B cell (primary cell): ENCODE data around the gene AIF1. TPM values are rescaled to one million over a fixed set of nuclear protein-coding genes. Genes with fewer than 3 reads are reported as not detected.

Experiments used
- ATAC-seq: fragments of 200-7000 bp; cut with Tn5 transposase; one replicate; pipeline ENCODE4 v1.10.0; 2021; ENCODE audit warnings: low read depth, mild to moderate bottlenecking, moderate number of reproducible peaks, moderate library complexity
- CTCF ChIA-PET: fragments of 350-600 bp; sonication (Branson Sonifier 250); formaldehyde crosslinking; loops from one replicate; lab custom pipeline; 2021; ENCODE audit warnings: antibody characterized with exemption, inconsistent platforms; lab: Charles Lee
- POLR2A ChIA-PET: fragments of 350-600 bp; sonication (Branson Sonifier 250); formaldehyde crosslinking; loops from one replicate; lab custom pipeline; 2021; ENCODE audit warnings: antibody characterized with exemption; lab: Charles Lee
- DNase-seq: peaks from one replicate; pipeline ENCODE4 v3.0.0; 2013
- H2AFZ ChIP-seq: 2 replicates; pipeline ENCODE4 v1.6.1; 2012; ENCODE audit warnings: mild to moderate bottlenecking, low read depth, low read length; ENCODE audit not compliant: insufficient read depth, poor library complexity, severe bottlenecking
- H3K27ac ChIP-seq, 2 donors: 1 replicate in 1 of 2; 2 replicates in 1 of 2; pipeline ENCODE4 v1.5.1; 2012 to 2013; ENCODE audit warnings: low read length in 2 of 2, mild to moderate bottlenecking in 2 of 2, moderate library complexity in 1 of 2
- H3K27me3 ChIP-seq, 4 experiments: fragments of 200-600 bp in 1 of 4; sonication (generic) in 1 of 4; replicated peaks in 1 of 4; 1 replicate in 2 of 4; 2 replicates in 2 of 4; pipeline versions ENCODE4 v1.6.1 to v1.7.0; 2013 to 2016; ENCODE audit warnings: low read length in 3 of 4, mild to moderate bottlenecking in 2 of 4, mixed read lengths in 1 of 4, moderate library complexity in 1 of 4; ENCODE audit not compliant: insufficient read depth in 4 of 4, control insufficient read depth in 3 of 4; ENCODE audit errors: control extremely low read depth in 1 of 4
- H3K36me3 ChIP-seq, 2 experiments: replicated peaks in 1 of 2; 1 replicate in 1 of 2; 2 replicates in 1 of 2; pipeline versions ENCODE4 v1.6.1 to v1.7.1; 2013; ENCODE audit warnings: low read length in 1 of 2; ENCODE audit not compliant: insufficient read depth in 2 of 2, control insufficient read depth in 1 of 2; ENCODE audit errors: control extremely low read depth in 1 of 2, extremely low read depth in 1 of 2
- H3K4me1 ChIP-seq, 2 donors: fragments of 200-600 bp in 1 of 2; sonication (generic) in 1 of 2; 1 replicate in 1 of 2; 2 replicates in 1 of 2; pipeline versions ENCODE4 v1.5.1 to v1.6.1; 2013 to 2017; ENCODE audit warnings: low read length in 2 of 2; ENCODE audit not compliant: control insufficient read depth in 2 of 2, insufficient read depth in 2 of 2
- H3K4me2 ChIP-seq: replicated peaks from 2 replicates; pipeline ENCODE3; 2012; ENCODE audit warnings: mild to moderate bottlenecking, low read depth, low read length; ENCODE audit not compliant: poor library complexity, severe bottlenecking
- H3K4me3 ChIP-seq, 5 experiments: fragments of 200-600 bp in 1 of 5; sonication (generic) in 1 of 5; 1 replicate in 3 of 5; 2 replicates in 2 of 5; pipeline versions ENCODE4 v1.5.1 to v1.7.0; 2011 to 2016; ENCODE audit warnings: low read length in 4 of 5, mild to moderate bottlenecking in 4 of 5, low read depth in 2 of 5, control low read depth in 1 of 5, moderate library complexity in 1 of 5; ENCODE audit not compliant: insufficient read depth in 1 of 5; ENCODE audit errors: control extremely low read depth in 1 of 5, extremely low read depth in 1 of 5
- H3K79me2 ChIP-seq: fragments of 200-600 bp; sonication (generic); one replicate; pipeline ENCODE4 v1.6.0; 2016; ENCODE audit warnings: low read length; ENCODE audit not compliant: control insufficient read depth, insufficient read depth
- H3K9ac ChIP-seq: fragments of 200-600 bp; sonication (generic); 2 replicates; pipeline ENCODE4 v1.6.1; 2017; ENCODE audit warnings: mild to moderate bottlenecking, low read length, moderate library complexity
- H3K9me3 ChIP-seq, 3 donors: one replicate each; pipeline versions ENCODE4 v1.6.1 to v1.7.1; 2013; ENCODE audit warnings: low read length in 2 of 3; ENCODE audit not compliant: control insufficient read depth in 2 of 3, insufficient read depth in 1 of 3; ENCODE audit errors: control extremely low read depth in 1 of 3
- H4K20me1 ChIP-seq: 2 replicates; pipeline ENCODE4 v1.6.0; 2012; ENCODE audit warnings: mild to moderate bottlenecking, low read length; ENCODE audit not compliant: insufficient read depth, control insufficient read depth, poor library complexity, severe bottlenecking
- H3K27ac Mint-ChIP-seq: one replicate; pipeline ENCODE4 v1.8.0; 2021; ENCODE audit warnings: mixed read lengths
- H3K27me3 Mint-ChIP-seq: one replicate; pipeline ENCODE4 v1.8.0; 2021; ENCODE audit warnings: mixed read lengths
- H3K4me1 Mint-ChIP-seq: one replicate; pipeline ENCODE4 v1.8.0; 2021; ENCODE audit warnings: mixed read lengths
- H3K4me3 Mint-ChIP-seq: one replicate; pipeline ENCODE4 v1.8.0; 2021; ENCODE audit warnings: mixed read lengths
- H3K9me3 Mint-ChIP-seq: one replicate; pipeline ENCODE4 v1.8.0; 2022; ENCODE audit warnings: mixed read lengths; ENCODE audit not compliant: insufficient read depth
- CTCF ChIP-seq: fragments of 200-600 bp; IDR thresholded peaks from one replicate; pipeline ENCODE4 v1.8.0; 2022; ENCODE audit warnings: antibody characterized with exemption, mild to moderate bottlenecking
- EZH2 ChIP-seq: IDR thresholded peaks from 2 replicates; pipeline ENCODE4 v1.6.1; 2012; ENCODE audit warnings: borderline replicate concordance, low read depth, mild to moderate bottlenecking, moderate library complexity, low read length; ENCODE audit not compliant: insufficient read depth, poor library complexity, severe bottlenecking
- WGBS: methylation state at CpG from one replicate; pipeline ENCODE4 v1.1.5; 2013; ENCODE audit warnings: missing lambda C conversion rate; ENCODE audit not compliant: insufficient coverage; 5-methylcytosine and 5-hydroxymethylcytosine counted together
- intact Hi-C: fragments of 100-400 bp; cut with micrococcal nuclease; formaldehyde crosslinking; loops from one replicate; pipeline ENCODE4 v1.10.0; 2022
- polyA plus RNA-seq: library from polyadenylated mRNA; depleted of rRNA; stranded (reverse); fragments of >200 nt; gene quantifications from 2 replicates; pipeline ENCODE4 v1.2.3, GENCODE V29; 2012
- small RNA-seq: library from RNA; depleted of rRNA; stranded (forward); fragments of <200 nt; gene quantifications from one replicate; pipeline ENCODE3, GENCODE V24; 2012; ENCODE audit warnings: low replicate concordance, low read depth; ENCODE audit not compliant: insufficient read length
- total RNA-seq, 2 donors: library from RNA; stranded (reverse); fragments of 120-200 nt in 1 of 2; gene quantifications; 1 replicate in 1 of 2; 2 replicates in 1 of 2; pipeline versions ENCODE4 v1.2.3 to v1.2.4, GENCODE V29; 2013 to 2022

Gene AIF1
- total and polyA plus RNA-seq, 2 donors (not counting 1 experiment from before 2014, with no cell fraction given) = 1.3 to 7.5 TPM

- Histone ChIP-seq H3K79me2 (peaks cover 72% of the 10 kb centered on the region), H3K27ac (peak overlapping the region; percentile 21 to 98), H3K9me3 (no peaks in the 10 kb centered on the region), H3K9ac (peak overlapping the region; percentile 89), H4K20me1 (peaks cover 28% of the 10 kb centered on the region), H3K36me3 (peaks cover 18 to 68% of the 10 kb centered on the region in 2 experiments), H3K4me1 (peaks cover 23 to 41% of the 10 kb centered on the region in 2 donors), H3K4me3 (peak overlapping the region; percentile 58 to 98 (median 85)), H3K27me3 (no peaks in the 10 kb centered on the region), H2AFZ (peak overlapping the region; percentile 72), H3K4me2 (peak overlapping the region; percentile 90)
- H3K9me3 Mint-ChIP-seq = no peaks in the 10 kb centered on the region
- POLR2A ChIA-PET = interaction anchor here (0.7 kb wide), 1 partner anchor 1305 kb away, joined by 3 read pairs; no protein-coding TSS in a partner anchor
- H3K27me3 Mint-ChIP-seq = no peaks in the 10 kb centered on the region
- no peak for DNase-seq
- H3K4me3 Mint-ChIP-seq = peak overlapping the region; percentile 96
- intact Hi-C loops = loop anchor here (1.0 to 5.0 kb wide), 7 partner anchors 36 to 531 kb away; partner anchors contain the start of genes ABHD16A, AGPAT1, CLIC1 and RNF5
- no peak for TF ChIP-seq EZH2
- TF ChIP-seq CTCF = no peak
- no peak for ATAC-seq
- WGBS = 2% methylated on average over 12 of the region's 15 CpGs
- H3K4me1 Mint-ChIP-seq = peaks cover 47% of the 10 kb centered on the region
- peak overlapping the region; percentile 100 for H3K27ac Mint-ChIP-seq
- CTCF ChIA-PET = interaction anchor here (0.7 to 1.4 kb wide), 2 partner anchors 29 to 164 kb away, joined by 3 to 10 read pairs; no protein-coding TSS in a partner anchor
Measured at GRCh38 chr6:31666337-31666965, 51.4 kb downstream of the AIF1 start.

Small RNAs within 50 kb of the gene (small RNA-seq; reads per million reads assigned to genes)
- gene MIR6832 = not detected
- gene RF00019 = not detected
- gene SNORA38 = 29.4 reads per million, percentile 91 among the genes with 10 or more reads in this experiment
- gene UQCRHP1 = not detected

Other genes starting within 250 kb of the AIF1 start
Only the 30 nearest of the 35 such genes appear.
- gene MICB, start 117.1 kb upstream of the AIF1 start, total RNA-seq = 21.9 and 24.2 TPM in 2 replicates
- 24.5 and 30.9 TPM in 2 replicates for gene MICB, start 117.1 kb upstream of the AIF1 start, polyA plus RNA-seq
- gene MCCD1, start 86.3 kb upstream of the AIF1 start, total RNA-seq = not detected in 2 replicates
- not detected in 2 replicates for gene MCCD1, start 86.3 kb upstream of the AIF1 start, polyA plus RNA-seq
- gene DDX39B, start 73.2 kb upstream of the AIF1 start, total RNA-seq = 576 and 577 TPM in 2 replicates
- 838 and 919 TPM in 2 replicates for gene DDX39B, start 73.2 kb upstream of the AIF1 start, polyA plus RNA-seq
- gene ATP6V1G2, start 68.6 kb upstream of the AIF1 start, total RNA-seq = 3.3 and 4.4 TPM in 2 replicates
- 4.5 and 5.2 TPM in 2 replicates for gene ATP6V1G2, start 68.6 kb upstream of the AIF1 start, polyA plus RNA-seq
- gene NFKBIL1, start 67.6 kb upstream of the AIF1 start, total RNA-seq = 17.8 and 18.4 TPM in 2 replicates
- gene NFKBIL1, start 67.6 kb upstream of the AIF1 start, polyA plus RNA-seq = 6.4 and 10.3 TPM in 2 replicates
- 5.6 and 8.8 TPM in 2 replicates for gene LTA, start 42.9 kb upstream of the AIF1 start, total RNA-seq
- gene LTA, start 42.9 kb upstream of the AIF1 start, polyA plus RNA-seq = 8.4 and 8.6 TPM in 2 replicates
- gene TNF, start 39.7 kb upstream of the AIF1 start, total RNA-seq = 22.2 and 22.6 TPM in 2 replicates
- gene TNF, start 39.7 kb upstream of the AIF1 start, polyA plus RNA-seq = 15.6 and 21.9 TPM in 2 replicates
- 473 and 488 TPM in 2 replicates for gene LTB, start 32.8 kb upstream of the AIF1 start, total RNA-seq
- gene LTB, start 32.8 kb upstream of the AIF1 start, polyA plus RNA-seq = 832 and 938 TPM in 2 replicates
- gene LST1, start 29.0 kb upstream of the AIF1 start, total RNA-seq = 7.4 and 9.5 TPM in 2 replicates
- gene LST1, start 29.0 kb upstream of the AIF1 start, polyA plus RNA-seq = 29.4 and 30.5 TPM in 2 replicates
- 24.7 and 28.5 TPM in 2 replicates for gene NCR3, start 22.2 kb upstream of the AIF1 start, total RNA-seq
- 52.2 and 52.5 TPM in 2 replicates for gene NCR3, start 22.2 kb upstream of the AIF1 start, polyA plus RNA-seq
- gene PRRC2A, start 5.5 kb downstream of the AIF1 start, total RNA-seq = 265 and 278 TPM in 2 replicates
- 152 and 153 TPM in 2 replicates for gene PRRC2A, start 5.5 kb downstream of the AIF1 start, polyA plus RNA-seq
- 345 and 348 TPM in 2 replicates for gene BAG6, start 37.4 kb downstream of the AIF1 start, total RNA-seq
- 252 and 276 TPM in 2 replicates for gene BAG6, start 37.4 kb downstream of the AIF1 start, polyA plus RNA-seq
- gene APOM, start 40.7 kb downstream of the AIF1 start, total RNA-seq = 2.6 and 3.6 TPM in 2 replicates
- 11.6 and 11.9 TPM in 2 replicates for gene APOM, start 40.7 kb downstream of the AIF1 start, polyA plus RNA-seq
- 34.0 and 35.1 TPM in 2 replicates for gene C6orf47, start 45.5 kb downstream of the AIF1 start, total RNA-seq
- 5.8 and 7.6 TPM in 2 replicates for gene C6orf47, start 45.5 kb downstream of the AIF1 start, polyA plus RNA-seq
- 24.2 and 24.3 TPM in 2 replicates for gene GPANK1, start 49.8 kb downstream of the AIF1 start, total RNA-seq
- gene GPANK1, start 49.8 kb downstream of the AIF1 start, polyA plus RNA-seq = 18.3 and 22.6 TPM in 2 replicates
- gene CSNK2B, start 50.8 kb downstream of the AIF1 start, total RNA-seq = 141 and 146 TPM in 2 replicates
- gene CSNK2B, start 50.8 kb downstream of the AIF1 start, polyA plus RNA-seq = 124 and 142 TPM in 2 replicates
- gene LY6G5B, start 54.7 kb downstream of the AIF1 start, total RNA-seq = 42.3 and 44.2 TPM in 2 replicates
- gene LY6G5B, start 54.7 kb downstream of the AIF1 start, polyA plus RNA-seq = 25.2 and 28.4 TPM in 2 replicates
- gene LY6G5C, start 65.8 kb downstream of the AIF1 start, total RNA-seq = 0.76 and 2.1 TPM in 2 replicates
- 0.40 and 3.4 TPM in 2 replicates for gene LY6G5C, start 65.8 kb downstream of the AIF1 start, polyA plus RNA-seq
- gene ABHD16A, start 88.1 kb downstream of the AIF1 start, total RNA-seq = 78.3 and 90.3 TPM in 2 replicates
- 97.5 and 97.6 TPM in 2 replicates for gene ABHD16A, start 88.1 kb downstream of the AIF1 start, polyA plus RNA-seq
- not detected in 2 replicates for gene LY6G6F, start 91.6 kb downstream of the AIF1 start, total RNA-seq
- gene LY6G6F, start 91.6 kb downstream of the AIF1 start, polyA plus RNA-seq = 0.32 TPM in 1 of 2 replicates, not detected in the other
- not detected in 2 replicates for gene LY6G6D, start 100.1 kb downstream of the AIF1 start, total RNA-seq
- gene LY6G6D, start 100.1 kb downstream of the AIF1 start, polyA plus RNA-seq = not detected in 2 replicates
- gene LY6G6C, start 106.5 kb downstream of the AIF1 start, total RNA-seq = not detected in 2 replicates
- 0.13 and 0.30 TPM in 2 replicates for gene LY6G6C, start 106.5 kb downstream of the AIF1 start, polyA plus RNA-seq
- gene MPIG6B, start 108.1 kb downstream of the AIF1 start, total RNA-seq = 0.24 and 0.54 TPM in 2 replicates
- gene MPIG6B, start 108.1 kb downstream of the AIF1 start, polyA plus RNA-seq = 1.6 and 4.8 TPM in 2 replicates
- 51.1 and 59.2 TPM in 2 replicates for gene DDAH2, start 114.1 kb downstream of the AIF1 start, total RNA-seq
- gene DDAH2, start 114.1 kb downstream of the AIF1 start, polyA plus RNA-seq = 64.7 and 87.2 TPM in 2 replicates
- 216 and 221 TPM in 2 replicates for gene CLIC1, start 121.3 kb downstream of the AIF1 start, total RNA-seq
- 178 and 290 TPM in 2 replicates for gene CLIC1, start 121.3 kb downstream of the AIF1 start, polyA plus RNA-seq
- gene MSH5, start 124.8 kb downstream of the AIF1 start, total RNA-seq = 49.9 and 50.1 TPM in 2 replicates
- 51.6 and 64.7 TPM in 2 replicates for gene MSH5, start 124.8 kb downstream of the AIF1 start, polyA plus RNA-seq
- 11.1 and 12.9 TPM in 2 replicates for gene SAPCD1, start 147.4 kb downstream of the AIF1 start, total RNA-seq
- gene SAPCD1, start 147.4 kb downstream of the AIF1 start, polyA plus RNA-seq = 12.9 and 21.5 TPM in 2 replicates
- gene VWA7, start 162.1 kb downstream of the AIF1 start, total RNA-seq = 5.2 and 5.6 TPM in 2 replicates
- 3.2 and 6.0 TPM in 2 replicates for gene VWA7, start 162.1 kb downstream of the AIF1 start, polyA plus RNA-seq
- 47.4 and 52.3 TPM in 2 replicates for gene VARS1, start 180.5 kb downstream of the AIF1 start, total RNA-seq
- 54.8 and 66.8 TPM in 2 replicates for gene VARS1, start 180.5 kb downstream of the AIF1 start, polyA plus RNA-seq
- gene LSM2, start 191.7 kb downstream of the AIF1 start, total RNA-seq = 45.3 and 52.4 TPM in 2 replicates
- 37.7 and 57.4 TPM in 2 replicates for gene LSM2, start 191.7 kb downstream of the AIF1 start, polyA plus RNA-seq